Lower lobe of right lung (tissue), 2 donors: ENCODE results near the gene TMEM232. TPM values are rescaled to one million over a fixed set of nuclear protein-coding genes. Genes with fewer than 3 reads are reported as not detected.

ENCODE experiments used
- ATAC-seq, 2 donors: fragments of 200-7000 bp; cut with Tn5 transposase; one replicate each; pipeline ENCODE4 v1.9.1; 2020 to 2022; ENCODE audit warnings: mild to moderate bottlenecking in 2 of 2, moderate library complexity in 2 of 2
- DNase-seq: peaks from one replicate; pipeline ENCODE4 v3.0.0-alpha.2; 2020
- H3K27ac ChIP-seq: fragments of 200-600 bp; one replicate; pipeline ENCODE4 v1.8.0; 2022
- H3K27me3 ChIP-seq: fragments of 200-600 bp; one replicate; pipeline ENCODE4 v1.8.0; 2022; ENCODE audit warnings: low read depth
- H3K36me3 ChIP-seq: fragments of 200-600 bp; one replicate; pipeline ENCODE4 v1.8.0; 2022; ENCODE audit warnings: mild to moderate bottlenecking
- H3K4me1 ChIP-seq: fragments of 200-600 bp; one replicate; pipeline ENCODE4 v1.8.0; 2022
- H3K4me3 ChIP-seq: fragments of 200-600 bp; one replicate; pipeline ENCODE4 v1.8.0; 2022; ENCODE audit warnings: mild to moderate bottlenecking
- H3K9me3 ChIP-seq: fragments of 200-600 bp; one replicate; pipeline ENCODE4 v1.8.0; 2022
- intact Hi-C: fragments of 100-400 bp; cut with DNase I; formaldehyde crosslinking; loops from one replicate; pipeline ENCODE4 v1.11.0; 2022
- total RNA-seq: library from RNA; stranded (reverse); fragmentation: NEBNext Ultra II Directional; extraction: Animal tissue kit (Norgen Biotek cat#: 25700); gene quantifications from one replicate; pipeline ENCODE4 v1.2.1, GENCODE V29; 2021
- TF ChIP-seq, protein P1 (sequence below): fragments of 200-600 bp; IDR thresholded peaks from one replicate; pipeline ENCODE4 v1.8.0; 2022; ENCODE audit warnings: antibody characterized with exemption, mild to moderate bottlenecking
- donor health status: DM: no; HTN: yes; CAD: no; lungs with severe emphysema.

Gene TMEM232
- total RNA-seq, 1 donor from 2014 or later = 11.4 TPM

GRCh38 chr5:110401881-110402280 is 324.6 kb downstream of the TMEM232 start:
- intact Hi-C loops = no loop called here
- no peak overlapping the region for H3K4me3 ChIP-seq
- no peaks in the 10 kb centered on the region for H3K27me3 ChIP-seq
- ATAC-seq = no peak
- H3K36me3 ChIP-seq = no peaks in the 10 kb centered on the region
- no peaks in the 10 kb centered on the region for H3K9me3 ChIP-seq
- TF ChIP-seq, protein P1, sequence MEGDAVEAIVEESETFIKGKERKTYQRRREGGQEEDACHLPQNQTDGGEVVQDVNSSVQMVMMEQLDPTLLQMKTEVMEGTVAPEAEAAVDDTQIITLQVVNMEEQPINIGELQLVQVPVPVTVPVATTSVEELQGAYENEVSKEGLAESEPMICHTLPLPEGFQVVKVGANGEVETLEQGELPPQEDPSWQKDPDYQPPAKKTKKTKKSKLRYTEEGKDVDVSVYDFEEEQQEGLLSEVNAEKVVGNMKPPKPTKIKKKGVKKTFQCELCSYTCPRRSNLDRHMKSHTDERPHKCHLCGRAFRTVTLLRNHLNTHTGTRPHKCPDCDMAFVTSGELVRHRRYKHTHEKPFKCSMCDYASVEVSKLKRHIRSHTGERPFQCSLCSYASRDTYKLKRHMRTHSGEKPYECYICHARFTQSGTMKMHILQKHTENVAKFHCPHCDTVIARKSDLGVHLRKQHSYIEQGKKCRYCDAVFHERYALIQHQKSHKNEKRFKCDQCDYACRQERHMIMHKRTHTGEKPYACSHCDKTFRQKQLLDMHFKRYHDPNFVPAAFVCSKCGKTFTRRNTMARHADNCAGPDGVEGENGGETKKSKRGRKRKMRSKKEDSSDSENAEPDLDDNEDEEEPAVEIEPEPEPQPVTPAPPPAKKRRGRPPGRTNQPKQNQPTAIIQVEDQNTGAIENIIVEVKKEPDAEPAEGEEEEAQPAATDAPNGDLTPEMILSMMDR = no peak
- no peaks in the 10 kb centered on the region for H3K4me1 ChIP-seq
- no peak for DNase-seq
- H3K27ac ChIP-seq = no peak overlapping the region

DNA sequence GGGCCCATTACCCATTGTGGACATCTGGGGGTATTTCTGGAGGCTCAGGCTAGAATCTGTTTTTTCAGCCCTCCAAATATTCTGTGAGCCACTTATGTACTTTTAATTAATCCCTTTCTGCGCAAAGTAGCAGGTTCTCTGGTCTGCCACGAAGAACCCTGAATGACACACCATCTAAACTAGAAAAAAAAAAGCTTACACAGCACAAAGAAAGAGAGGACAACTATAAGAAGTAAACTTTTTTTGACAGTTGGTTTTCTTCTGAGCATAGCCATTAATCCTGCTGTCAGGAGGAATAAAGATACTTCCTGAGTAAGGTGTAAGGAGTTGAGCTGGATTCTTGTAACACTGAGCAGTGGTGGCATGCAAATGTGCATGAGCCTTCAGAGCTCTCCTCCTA is 327.5 kb downstream of the TMEM232 start:
- Histone ChIP-seq H3K36me3 (no peaks in the 10 kb centered on the region), H3K9me3 (no peaks in the 10 kb centered on the region), H3K4me1 (no peaks in the 10 kb centered on the region), H3K27ac (no peak overlapping the region), H3K4me3 (no peak overlapping the region), H3K27me3 (no peaks in the 10 kb centered on the region)
- TF ChIP-seq, protein P1 = no peak
- no peak for DNase-seq
- no peak for ATAC-seq
- intact Hi-C loops = no loop called here

- ATAC-seq = no peak
- H3K27ac ChIP-seq = no peak overlapping the region
- H3K36me3 ChIP-seq = no peaks in the 10 kb centered on the region
- TF ChIP-seq, protein P1 = no peak
- no peak overlapping the region for H3K4me3 ChIP-seq
- no peak for DNase-seq
- H3K9me3 ChIP-seq = no peaks in the 10 kb centered on the region
- H3K27me3 ChIP-seq = no peaks in the 10 kb centered on the region
- intact Hi-C loops = no loop called here
- H3K4me1 ChIP-seq = no peaks in the 10 kb centered on the region
These were observed 329.2 kb downstream of the TMEM232 start for GRCh38 chr5:110397281-110397680.

DNA sequence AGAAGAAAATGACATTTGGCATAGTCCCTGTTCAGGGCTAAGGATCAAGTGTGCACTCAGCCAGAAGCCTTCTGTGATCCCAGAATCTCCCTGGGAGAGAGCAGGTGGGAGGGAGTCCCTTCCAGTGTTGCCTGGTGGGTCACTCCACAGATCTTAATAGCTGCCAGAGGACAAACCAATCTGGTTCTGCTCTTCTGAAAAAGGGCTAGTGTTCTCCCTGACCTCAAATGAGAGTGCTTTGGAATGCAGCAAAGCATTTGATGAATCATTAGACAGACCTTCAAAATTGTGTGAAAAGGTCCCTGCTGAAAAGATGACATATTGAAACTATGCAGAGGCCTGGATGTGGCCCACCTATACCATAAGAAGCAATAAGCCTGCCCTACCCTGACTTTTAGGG is 339.7 kb downstream of the TMEM232 start:
- H3K4me1 ChIP-seq = no peaks in the 10 kb centered on the region
- no peak for DNase-seq
- H3K9me3 ChIP-seq = no peaks in the 10 kb centered on the region
- no peak overlapping the region for H3K4me3 ChIP-seq
- intact Hi-C loops = no loop called here
- H3K36me3 ChIP-seq = no peaks in the 10 kb centered on the region
- H3K27ac ChIP-seq = no peak overlapping the region
- H3K27me3 ChIP-seq = no peaks in the 10 kb centered on the region
- ATAC-seq = no peak
- TF ChIP-seq, protein P1 = no peak

DNA sequence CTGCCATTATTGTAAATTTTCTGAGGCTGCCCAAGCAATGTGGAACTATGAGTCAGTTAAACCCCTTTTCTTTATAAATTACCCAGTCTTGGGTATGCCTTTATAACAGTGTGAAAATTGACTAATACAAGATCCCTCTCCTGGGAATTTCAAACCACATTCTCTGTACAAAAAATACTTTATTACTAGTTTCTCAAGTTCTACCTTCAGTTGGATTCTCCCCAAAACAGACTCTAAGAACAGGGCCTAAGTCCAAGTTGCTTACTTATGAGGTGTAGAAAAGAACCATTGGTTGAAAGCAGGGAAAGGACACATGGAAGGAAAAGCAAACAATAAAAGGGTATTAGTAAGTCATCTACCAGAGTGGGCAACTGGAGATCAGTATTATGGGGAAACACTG is 343.2 kb downstream of the TMEM232 start:
- intact Hi-C loops = no loop called here
- Histone ChIP-seq H3K36me3 (no peaks in the 10 kb centered on the region), H3K4me3 (no peak overlapping the region), H3K27me3 (no peaks in the 10 kb centered on the region), H3K27ac (no peak overlapping the region), H3K9me3 (no peaks in the 10 kb centered on the region), H3K4me1 (no peaks in the 10 kb centered on the region)
- ATAC-seq (no peak), DNase-seq (no peak)
- TF ChIP-seq, protein P1 = no peak

DNA sequence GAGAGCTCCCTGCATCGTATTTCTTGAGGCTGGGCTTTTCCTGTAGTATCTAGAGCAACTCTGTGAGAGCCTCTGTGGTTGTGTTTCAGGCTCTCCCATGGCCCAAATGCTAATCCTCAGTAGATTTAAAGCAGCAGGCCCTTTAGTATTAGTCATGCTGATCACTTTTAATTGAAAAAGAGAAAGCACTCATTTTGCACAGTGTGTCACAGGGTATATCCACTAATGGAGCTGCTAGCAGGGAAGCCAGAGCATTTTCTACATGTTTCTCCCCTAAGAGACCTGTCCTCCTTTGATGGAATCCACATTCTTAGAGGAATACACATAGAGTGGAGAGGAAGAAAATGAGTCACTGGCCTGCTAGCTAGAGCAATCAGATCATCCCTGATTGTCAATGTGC is 348.5 kb downstream of the TMEM232 start:
- Histone ChIP-seq H3K27ac (no peak overlapping the region), H3K9me3 (no peaks in the 10 kb centered on the region), H3K4me3 (no peak overlapping the region), H3K4me1 (no peaks in the 10 kb centered on the region), H3K36me3 (no peaks in the 10 kb centered on the region), H3K27me3 (no peaks in the 10 kb centered on the region)
- no peak for ATAC-seq
- DNase-seq = no peak
- intact Hi-C loops = no loop called here
- TF ChIP-seq, protein P1 = no peak
